Measurements from ENCODE around the gene PIGO.

The PIGO gene

GRCh38 chr9:35057271-35057620, 39.1 kb downstream of the PIGO start:
- TF ChIP-seq FOXP2 (optimal IDR thresholded peaks at IDR 0.05; ENCODE audit: borderline replicate concordance, extremely low read depth, extremely low read length, insufficient read depth) (no peak), TAF1 (IDR thresholded peaks at IDR 0.05; ENCODE audit: borderline replicate concordance, insufficient read depth, low read length) (no peak), POLR2AphosphoS5 (IDR thresholded peaks at IDR 0.05; ENCODE audit: low read depth, low read length) (no peak), SIN3A (IDR thresholded peaks at IDR 0.05; ENCODE audit: borderline replicate concordance, insufficient read depth, low read length) (no peak), REST (IDR thresholded peaks at IDR 0.05; ENCODE audit: insufficient read depth in 1 of 2, low read depth in 2 of 2, low read length in 2 of 2) (no peak)

GRCh38 chr9:35056571-35057270, 39.7 kb downstream of the PIGO start:
- TF ChIP-seq SIN3A (IDR thresholded peaks at IDR 0.05; ENCODE audit: borderline replicate concordance, insufficient read depth, low read length) (no peak), POLR2AphosphoS5 (IDR thresholded peaks at IDR 0.05; ENCODE audit: low read depth, low read length) (no peak), FOXP2 (optimal IDR thresholded peaks at IDR 0.05; ENCODE audit: borderline replicate concordance, extremely low read depth, extremely low read length, insufficient read depth) (no peak), REST (IDR thresholded peaks at IDR 0.05; ENCODE audit: insufficient read depth in 1 of 2, low read depth in 2 of 2, low read length in 2 of 2) (no peak), TAF1 (IDR thresholded peaks at IDR 0.05; ENCODE audit: borderline replicate concordance, insufficient read depth, low read length) (no peak)

GRCh38 chr9:35054871-35055644, 41.3 kb downstream of the PIGO start:
- TF ChIP-seq POLR2AphosphoS5 (IDR thresholded peaks at IDR 0.05; ENCODE audit: low read depth, low read length), result peak; percentile 8; the same call in 1 of the 2 replicates
- TF ChIP-seq REST (IDR thresholded peaks at IDR 0.05; ENCODE audit: insufficient read depth in 1 of 2, low read depth in 2 of 2, low read length in 2 of 2), result no peak

GRCh38 chr9:35054185-35054835, 42.1 kb downstream of the PIGO start:
- TF ChIP-seq REST (IDR thresholded peaks at IDR 0.05; ENCODE audit: insufficient read depth in 1 of 2, low read depth in 2 of 2, low read length in 2 of 2), result no peak
- TF ChIP-seq SIN3A (IDR thresholded peaks at IDR 0.05; ENCODE audit: borderline replicate concordance, insufficient read depth, low read length), result no peak
- no peak for TF ChIP-seq TAF1 (IDR thresholded peaks at IDR 0.05; ENCODE audit: borderline replicate concordance, insufficient read depth, low read length)
- TF ChIP-seq FOXP2 (optimal IDR thresholded peaks at IDR 0.05; ENCODE audit: borderline replicate concordance, extremely low read depth, extremely low read length, insufficient read depth), result no peak
- 0 out of 2 replicates have a peak, but pooled peaks have one; percentile 37 for TF ChIP-seq POLR2AphosphoS5 (IDR thresholded peaks at IDR 0.05; ENCODE audit: low read depth, low read length)
